H7 (cell line): Measurements from ENCODE around the gene LMTK2. TPM values are rescaled to one million over a fixed set of nuclear protein-coding genes. Genes with fewer than 3 reads are reported as not detected.

Source experiments
- DNase-seq: peaks from one replicate; pipeline ENCODE4 v3.0.0; 2012
- H3K27me3 ChIP-seq: 2 replicates; pipeline ENCODE4 v1.6.0; 2011; ENCODE audit warnings: mild to moderate bottlenecking, low read length; ENCODE audit not compliant: control insufficient read depth, insufficient read depth
- H3K36me3 ChIP-seq: replicated peaks from 2 replicates; pipeline ENCODE4 v1.5.1; 2011; ENCODE audit warnings: low read length; ENCODE audit not compliant: control insufficient read depth, insufficient read depth
- H3K4me3 ChIP-seq: 2 replicates; pipeline ENCODE4 v1.5.1; 2011; ENCODE audit warnings: low read depth, mild to moderate bottlenecking, control low read depth, low read length, moderate library complexity; ENCODE audit not compliant: insufficient read depth
- total RNA-seq: library from RNA; depleted of rRNA; stranded (reverse); fragments of >200 nt; shearing (Covaris generic); gene quantifications from 2 replicates; pipeline ENCODE4 v1.2.3, GENCODE V29; 2014

Gene LMTK2
- total RNA-seq, 1 experiment from 2014 or later, result 12.6 TPM

DNA sequence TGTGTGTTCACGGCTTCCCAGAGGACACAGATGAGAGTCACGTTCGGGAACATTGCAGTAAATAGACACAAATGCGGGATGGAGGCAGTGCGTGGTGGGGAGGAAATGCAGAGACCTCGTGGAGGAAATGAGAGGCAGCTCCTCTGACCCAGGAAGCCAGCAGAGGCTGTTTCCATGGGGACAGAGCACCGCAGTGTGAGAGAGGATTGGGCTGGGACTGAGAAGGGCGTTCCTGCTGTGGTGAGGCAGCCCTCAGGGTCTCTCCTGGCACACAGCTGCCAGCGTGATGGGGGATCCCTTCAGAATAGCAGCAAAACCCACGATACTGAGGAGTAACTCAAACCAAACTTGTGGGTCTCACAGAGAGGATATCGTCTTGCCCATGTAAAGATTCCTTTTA lies 82.9 kb downstream of the LMTK2 start:
- peaks cover 16% of the 10 kb centered on the region for H3K36me3 ChIP-seq
- H3K4me3 ChIP-seq, result no peak overlapping the region
- no peaks in the 10 kb centered on the region for H3K27me3 ChIP-seq
- no peak for DNase-seq

DNA sequence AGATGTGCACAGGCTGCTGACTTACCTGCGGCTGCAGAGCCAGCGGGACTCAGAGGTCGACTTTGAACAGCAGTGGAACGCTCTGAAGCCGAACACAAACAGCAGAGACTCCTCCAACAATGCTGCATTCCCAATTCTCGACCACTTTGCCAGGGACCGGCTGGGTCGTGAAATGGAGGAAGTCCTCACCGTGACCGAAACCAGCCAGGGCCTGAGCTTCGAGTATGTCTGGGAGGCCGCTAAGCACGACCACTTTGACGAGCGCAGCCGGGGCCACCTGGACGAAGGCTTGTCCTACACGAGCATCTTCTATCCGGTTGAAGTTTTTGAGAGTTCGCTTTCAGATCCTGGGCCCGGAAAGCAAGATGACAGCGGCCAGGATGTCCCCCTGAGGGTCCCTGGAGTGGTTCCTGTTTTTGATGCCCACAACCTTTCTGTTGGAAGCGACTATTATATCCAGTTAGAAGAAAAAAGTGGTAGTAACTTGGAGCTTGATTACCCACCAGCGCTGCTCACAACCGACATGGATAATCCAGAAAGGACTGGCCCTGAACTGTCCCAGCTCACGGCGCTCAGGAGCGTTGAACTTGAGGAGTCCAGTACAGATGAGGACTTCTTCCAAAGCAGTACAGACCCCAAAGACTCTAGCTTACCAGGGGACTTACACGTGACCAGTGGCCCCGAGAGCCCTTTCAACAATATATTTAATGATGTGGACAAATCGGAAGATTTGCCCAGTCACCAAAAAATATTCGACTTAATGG lies 85.2 kb downstream of the LMTK2 start:
- H3K4me3 ChIP-seq, result no peak overlapping the region
- H3K36me3 ChIP-seq, result peaks cover 18% of the 10 kb centered on the region
- no peak for DNase-seq
- H3K27me3 ChIP-seq, result no peaks in the 10 kb centered on the region

DNA sequence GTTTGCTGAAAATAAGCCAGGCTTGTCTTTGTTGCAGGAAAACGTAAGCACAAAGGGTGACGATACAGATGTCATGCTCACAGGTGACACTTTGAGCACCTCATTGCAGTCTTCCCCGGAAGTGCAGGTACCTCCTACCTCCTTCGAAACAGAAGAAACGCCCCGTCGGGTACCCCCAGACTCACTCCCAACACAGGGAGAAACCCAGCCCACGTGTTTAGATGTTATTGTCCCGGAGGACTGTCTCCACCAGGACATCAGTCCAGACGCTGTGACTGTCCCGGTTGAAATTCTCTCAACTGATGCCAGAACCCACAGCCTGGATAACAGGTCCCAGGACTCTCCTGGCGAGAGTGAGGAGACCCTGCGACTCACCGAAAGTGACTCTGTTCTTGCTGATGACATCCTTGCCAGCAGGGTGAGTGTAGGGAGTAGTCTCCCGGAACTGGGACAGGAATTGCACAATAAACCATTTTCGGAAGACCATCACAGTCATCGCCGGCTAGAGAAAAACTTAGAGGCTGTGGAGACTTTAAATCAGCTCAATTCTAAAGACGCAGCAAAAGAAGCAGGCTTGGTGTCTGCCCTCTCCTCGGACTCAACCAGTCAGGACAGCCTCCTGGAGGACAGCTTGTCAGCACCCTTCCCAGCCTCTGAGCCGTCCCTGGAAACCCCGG lies 86.3 kb downstream of the LMTK2 start:
- H3K4me3 ChIP-seq, result no peak overlapping the region
- H3K27me3 ChIP-seq, result no peaks in the 10 kb centered on the region
- no peak for DNase-seq
- peaks cover 18% of the 10 kb centered on the region for H3K36me3 ChIP-seq

DNA sequence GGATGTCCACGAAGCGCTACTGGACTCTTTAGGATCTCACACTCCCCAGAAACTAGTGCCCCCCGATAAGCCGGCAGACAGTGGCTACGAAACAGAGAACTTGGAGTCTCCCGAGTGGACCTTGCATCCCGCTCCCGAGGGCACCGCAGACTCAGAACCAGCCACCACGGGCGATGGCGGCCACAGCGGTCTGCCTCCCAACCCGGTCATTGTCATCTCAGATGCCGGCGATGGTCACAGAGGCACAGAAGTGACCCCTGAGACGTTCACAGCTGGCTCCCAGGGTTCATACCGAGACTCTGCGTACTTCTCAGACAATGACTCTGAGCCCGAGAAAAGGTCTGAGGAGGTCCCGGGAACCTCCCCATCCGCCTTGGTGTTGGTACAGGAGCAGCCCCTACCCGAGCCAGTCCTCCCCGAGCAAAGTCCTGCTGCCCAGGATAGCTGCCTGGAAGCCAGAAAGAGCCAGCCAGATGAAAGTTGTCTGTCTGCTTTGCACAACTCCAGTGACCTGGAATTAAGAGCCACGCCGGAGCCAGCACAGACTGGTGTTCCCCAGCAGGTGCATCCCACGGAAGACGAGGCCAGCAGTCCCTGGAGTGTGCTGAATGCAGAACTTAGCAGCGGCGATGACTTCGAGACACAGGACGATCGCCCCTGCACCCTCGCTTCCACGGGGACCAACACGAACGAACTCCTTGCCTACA lies 87.0 kb downstream of the LMTK2 start:
- Histone ChIP-seq H3K27me3 (no peaks in the 10 kb centered on the region), H3K36me3 (peaks cover 18% of the 10 kb centered on the region), H3K4me3 (no peak overlapping the region)
- no peak for DNase-seq

DNA sequence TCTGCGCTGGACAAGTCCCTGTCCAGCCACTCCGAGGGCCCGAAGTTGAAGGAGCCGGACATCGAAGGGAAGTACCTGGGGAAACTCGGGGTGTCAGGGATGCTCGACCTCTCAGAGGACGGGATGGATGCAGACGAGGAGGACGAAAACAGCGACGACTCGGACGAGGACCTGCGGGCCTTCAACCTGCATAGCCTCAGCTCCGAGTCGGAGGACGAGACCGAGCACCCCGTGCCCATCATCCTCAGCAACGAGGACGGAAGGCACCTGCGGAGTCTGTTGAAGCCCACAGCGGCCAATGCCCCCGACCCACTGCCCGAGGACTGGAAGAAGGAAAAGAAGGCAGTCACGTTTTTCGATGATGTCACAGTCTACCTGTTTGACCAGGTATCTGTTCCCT lies 87.5 kb downstream of the LMTK2 start:
- no peaks in the 10 kb centered on the region for H3K27me3 ChIP-seq
- no peak overlapping the region for H3K4me3 ChIP-seq
- peaks cover 18% of the 10 kb centered on the region for H3K36me3 ChIP-seq
- DNase-seq, result no peak

DNA sequence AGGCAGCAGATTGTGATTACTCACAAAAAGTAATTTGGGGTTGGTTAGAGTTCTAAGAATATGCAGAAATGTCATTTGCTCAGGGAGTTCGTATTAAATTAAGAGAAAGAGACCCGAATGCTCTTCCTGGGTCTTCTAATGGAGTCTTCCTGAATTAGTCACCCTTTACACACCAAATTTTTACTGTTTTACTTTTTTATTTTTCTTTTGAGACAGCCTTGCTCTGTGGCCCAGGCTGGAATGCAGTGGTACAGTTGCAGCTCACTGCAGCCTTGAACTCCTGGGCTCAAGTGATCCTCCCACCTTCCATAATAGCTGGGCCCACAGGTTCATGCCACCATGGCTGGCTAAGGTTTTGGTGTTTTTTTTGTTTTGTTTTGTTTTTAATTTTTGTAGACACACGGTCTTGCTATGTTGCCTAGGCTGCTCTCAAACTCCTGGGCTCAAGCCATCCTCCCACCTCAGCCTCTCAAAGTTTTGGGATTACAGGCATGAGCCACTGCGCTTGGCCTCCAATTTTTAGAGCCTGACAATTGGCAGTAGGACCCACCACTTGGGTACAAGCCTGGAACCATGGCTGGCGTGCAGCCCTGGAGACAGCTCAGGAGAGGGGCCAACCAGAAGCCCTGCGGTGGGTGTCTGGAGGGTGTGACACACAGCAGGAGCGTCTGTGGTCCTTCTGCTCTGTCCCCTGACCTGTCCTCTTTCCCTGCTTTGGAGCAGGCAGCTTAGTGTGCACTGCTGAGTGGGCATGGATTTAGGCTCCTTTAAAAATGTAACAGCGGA lies 88.2 kb downstream of the LMTK2 start:
- Histone ChIP-seq H3K4me3 (no peak overlapping the region), H3K36me3 (peaks cover 15% of the 10 kb centered on the region)
- DNase-seq, result no peak

DNA sequence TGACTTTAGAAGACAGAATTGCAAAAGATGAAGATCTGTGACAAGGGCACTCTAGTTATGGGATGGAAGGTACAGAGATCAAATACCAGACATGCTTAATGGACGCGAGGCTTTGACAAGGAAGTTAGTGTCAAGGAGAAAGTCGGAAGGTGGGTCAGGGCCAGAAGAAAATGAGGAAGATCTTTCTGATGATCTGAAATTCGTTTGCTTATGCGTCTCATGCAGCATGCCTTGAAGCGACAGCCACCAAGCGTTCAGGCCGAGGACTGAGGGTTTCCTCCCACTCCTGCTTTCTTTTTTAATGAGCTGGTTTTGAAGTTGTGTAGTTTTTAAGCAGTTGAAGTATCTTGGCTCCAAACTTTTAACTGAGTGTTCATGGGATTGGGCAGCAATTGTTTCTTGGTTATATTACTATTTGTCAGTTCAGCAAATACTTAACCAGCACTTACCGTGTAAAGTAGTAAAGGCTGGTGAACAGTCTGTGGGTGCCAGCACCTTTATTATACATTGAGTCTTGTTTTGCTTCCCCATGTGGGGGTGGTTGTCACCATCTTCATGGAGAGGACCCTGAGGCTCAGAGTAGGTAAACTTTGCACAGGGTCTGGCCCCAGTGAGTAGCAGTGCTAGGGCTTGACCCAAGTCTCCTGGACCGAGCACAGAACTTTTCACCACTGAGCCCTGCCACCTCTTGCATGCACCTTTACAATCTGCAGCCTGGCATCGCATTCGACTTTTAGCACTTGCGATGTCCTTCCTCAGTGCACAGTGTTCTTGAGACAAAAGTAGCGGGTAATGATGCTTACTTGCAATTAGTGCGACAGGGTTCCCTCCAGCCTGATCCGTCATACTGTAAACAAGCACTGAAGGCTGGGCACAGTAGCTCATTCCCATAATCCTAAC lies 90.3 kb downstream of the LMTK2 start:
- H3K27me3 ChIP-seq, result no peaks in the 10 kb centered on the region
- peaks cover 13% of the 10 kb centered on the region for H3K36me3 ChIP-seq
- no peak overlapping the region for H3K4me3 ChIP-seq
- DNase-seq, result no peak

More for the DNA sequence above, 88.2 kb downstream of the LMTK2 start:
- no peaks in the 10 kb centered on the region for H3K27me3 ChIP-seq

DNA sequence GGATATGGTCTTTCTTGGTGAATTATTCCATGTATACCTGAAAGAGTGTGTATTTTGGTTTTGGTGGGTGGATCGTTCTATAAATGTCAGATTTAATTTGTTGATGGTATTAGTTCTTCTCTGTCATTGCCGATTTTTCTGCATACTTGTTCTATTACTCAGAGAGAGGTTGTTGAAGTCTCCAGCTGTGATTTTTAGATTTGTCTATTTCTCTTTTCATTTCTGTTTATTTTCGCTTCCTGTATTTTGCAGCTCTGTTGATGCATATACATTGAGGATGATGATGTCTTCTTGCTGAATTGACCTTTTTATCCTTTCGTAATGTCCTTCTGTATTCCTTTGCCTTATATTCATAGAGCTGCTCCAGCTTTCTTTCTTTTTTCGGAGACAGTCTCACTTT lies 92.5 kb downstream of the LMTK2 start:
- Histone ChIP-seq H3K36me3 (peaks cover 3% of the 10 kb centered on the region; the same call in 1 of the 2 replicates), H3K4me3 (no peak overlapping the region), H3K27me3 (no peaks in the 10 kb centered on the region)
- no peak for DNase-seq

DNA sequence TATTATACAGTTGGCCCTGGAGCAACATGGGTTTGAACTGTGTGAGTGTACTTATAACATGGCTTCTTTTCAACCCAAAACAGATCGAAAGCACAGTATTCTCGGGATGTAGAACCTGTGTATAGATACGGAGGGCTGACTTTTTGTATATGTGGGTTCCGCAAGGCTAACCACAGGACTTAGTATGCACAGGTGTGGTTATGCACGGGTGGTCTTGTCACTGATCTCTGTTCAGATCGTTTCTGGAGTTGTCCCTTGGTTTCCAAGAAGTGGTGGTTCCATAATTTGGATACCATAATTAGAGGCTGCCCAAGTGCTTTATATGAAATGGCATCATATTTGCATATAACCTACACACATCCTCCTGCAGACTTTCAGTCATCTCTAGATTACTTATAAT lies 93.7 kb downstream of the LMTK2 start:
- DNase-seq, result no peak
- Histone ChIP-seq H3K36me3 (no peaks in the 10 kb centered on the region), H3K27me3 (no peaks in the 10 kb centered on the region), H3K4me3 (no peak overlapping the region)

DNA sequence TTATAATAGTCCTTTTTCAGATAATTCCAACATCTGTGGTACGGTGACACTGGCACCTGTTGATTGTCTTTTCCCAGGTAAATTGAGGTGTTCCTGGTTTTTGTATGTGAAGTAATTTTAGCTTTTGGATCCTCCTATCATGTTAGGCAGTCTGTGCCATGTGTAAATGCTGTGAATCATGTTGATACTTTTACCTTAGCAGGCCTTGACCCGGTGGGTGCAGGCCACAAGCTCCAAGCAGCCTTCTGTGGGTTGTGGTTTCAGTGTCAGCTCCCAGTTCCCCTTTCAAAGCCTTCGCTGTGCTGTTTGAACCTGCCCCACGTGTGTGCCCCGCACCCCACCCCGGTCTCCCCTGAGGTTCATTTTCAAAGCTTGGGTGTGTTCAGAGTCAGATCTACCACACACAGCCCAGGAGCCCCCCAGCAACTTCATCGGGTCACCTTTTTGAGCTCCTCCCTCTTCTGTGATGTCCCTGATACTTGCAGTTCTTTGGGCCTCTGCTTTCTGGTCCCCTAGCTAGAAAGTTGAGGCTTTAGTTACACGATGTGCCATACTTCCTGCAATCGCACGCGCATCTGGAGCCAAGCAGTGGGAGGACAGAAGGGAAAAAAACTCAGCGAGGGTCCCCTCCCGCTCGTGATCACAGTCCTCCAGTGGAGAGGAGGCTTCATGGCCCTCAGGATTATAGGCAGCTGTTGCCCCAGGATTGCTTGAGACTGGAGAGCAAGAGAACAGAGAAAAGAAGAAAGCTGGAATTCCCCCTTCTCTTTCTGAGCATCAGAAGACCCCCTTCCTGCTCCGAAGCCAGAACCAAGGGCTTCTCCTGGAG lies 95.9 kb downstream of the LMTK2 start:
- Histone ChIP-seq H3K27me3 (no peaks in the 10 kb centered on the region), H3K4me3 (no peak overlapping the region)
- no peak for DNase-seq

DNA sequence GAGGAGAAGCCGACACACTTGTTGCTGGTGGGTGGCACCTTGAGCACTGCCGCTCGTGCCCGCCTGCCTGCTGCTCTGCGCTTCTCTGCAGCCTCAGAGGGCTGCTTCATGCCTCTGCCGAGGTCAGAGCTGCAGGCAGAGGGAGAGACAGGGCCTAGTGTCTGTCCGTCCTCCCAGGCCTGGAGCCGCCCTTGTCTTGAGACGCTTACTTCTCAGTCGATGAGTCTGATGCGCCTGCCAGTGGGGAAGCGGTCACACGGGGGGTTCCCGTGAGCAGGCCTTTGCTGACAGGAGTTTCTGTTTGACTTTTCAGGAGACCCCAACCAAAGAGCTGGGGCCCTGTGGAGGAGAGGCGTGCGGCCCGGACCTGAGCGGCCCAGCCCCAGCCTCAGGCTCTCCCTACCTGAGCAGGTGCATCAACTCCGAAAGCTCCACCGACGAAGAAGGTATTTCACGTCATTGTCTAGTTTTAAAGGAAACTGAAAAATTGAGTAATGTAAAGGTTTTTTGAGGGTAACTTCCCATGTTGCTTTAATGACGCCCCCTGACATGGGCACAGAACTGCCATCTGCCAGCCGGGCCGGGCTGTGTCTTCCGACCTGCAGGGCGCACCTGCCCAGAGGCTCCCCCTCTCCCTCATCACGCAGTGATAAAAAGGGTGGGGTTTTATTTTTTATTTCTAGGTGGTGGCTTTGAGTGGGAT lies 96.8 kb downstream of the LMTK2 start:
- no peak overlapping the region for H3K4me3 ChIP-seq
- no peak for DNase-seq
- no peaks in the 10 kb centered on the region; the same call in 1 of the 2 replicates for H3K36me3 ChIP-seq
- H3K27me3 ChIP-seq, result no peaks in the 10 kb centered on the region

More for the DNA sequence above, 95.9 kb downstream of the LMTK2 start:
- no peaks in the 10 kb centered on the region; the same call in 1 of the 2 replicates for H3K36me3 ChIP-seq

DNA sequence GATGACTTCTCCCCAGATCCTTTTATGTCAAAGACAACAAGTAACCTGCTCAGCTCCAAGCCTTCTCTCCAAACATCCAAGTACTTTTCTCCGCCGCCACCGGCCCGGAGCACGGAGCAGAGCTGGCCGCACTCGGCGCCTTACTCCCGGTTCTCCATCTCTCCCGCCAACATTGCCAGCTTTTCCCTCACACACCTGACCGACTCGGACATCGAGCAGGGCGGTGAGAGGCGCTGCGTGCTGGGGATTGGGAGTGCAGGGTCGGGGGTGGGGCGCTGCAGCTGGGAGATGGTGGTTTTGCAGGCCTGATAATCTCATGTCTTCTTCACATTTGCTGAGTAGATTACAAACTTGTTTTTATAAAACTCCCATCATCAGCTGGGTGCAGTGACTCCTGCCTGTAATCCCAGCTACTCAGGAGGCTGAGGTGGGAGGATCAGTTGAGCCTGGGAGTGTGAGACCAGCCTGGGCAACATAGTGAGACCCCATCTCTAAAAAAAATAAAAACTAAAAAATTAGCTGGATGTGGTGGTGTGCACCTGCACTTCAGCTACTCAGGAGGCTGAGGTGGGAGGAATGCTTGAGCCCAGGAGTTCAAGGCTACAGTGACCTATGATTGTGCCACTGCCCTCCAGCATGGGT lies 97.4 kb downstream of the LMTK2 start:
- H3K4me3 ChIP-seq, result no peak overlapping the region
- H3K36me3 ChIP-seq, result no peaks in the 10 kb centered on the region; the same call in 1 of the 2 replicates
- H3K27me3 ChIP-seq, result no peaks in the 10 kb centered on the region
- DNase-seq, result no peak
